GM12892 (cell line): ENCODE results near the gene HPS1.

Experiments used
- POLR2A ChIP-seq: IDR thresholded peaks from 2 replicates; pipeline ENCODE4 v1.6.1; 2011; ENCODE audit warnings: low read depth, low read length, control low read depth
- POLR2AphosphoS5 ChIP-seq: IDR thresholded peaks from 2 replicates; pipeline ENCODE4 v1.6.1; 2011; ENCODE audit warnings: low read depth, low read length, control low read depth

GRCh38 chr10:98420786-98421185 lies 25.9 kb downstream of the HPS1 start:
- TF ChIP-seq POLR2A, result no peak
- no peak for TF ChIP-seq POLR2AphosphoS5
